ENCODE measurements around the gene PON1.

PON1 gene

DNA sequence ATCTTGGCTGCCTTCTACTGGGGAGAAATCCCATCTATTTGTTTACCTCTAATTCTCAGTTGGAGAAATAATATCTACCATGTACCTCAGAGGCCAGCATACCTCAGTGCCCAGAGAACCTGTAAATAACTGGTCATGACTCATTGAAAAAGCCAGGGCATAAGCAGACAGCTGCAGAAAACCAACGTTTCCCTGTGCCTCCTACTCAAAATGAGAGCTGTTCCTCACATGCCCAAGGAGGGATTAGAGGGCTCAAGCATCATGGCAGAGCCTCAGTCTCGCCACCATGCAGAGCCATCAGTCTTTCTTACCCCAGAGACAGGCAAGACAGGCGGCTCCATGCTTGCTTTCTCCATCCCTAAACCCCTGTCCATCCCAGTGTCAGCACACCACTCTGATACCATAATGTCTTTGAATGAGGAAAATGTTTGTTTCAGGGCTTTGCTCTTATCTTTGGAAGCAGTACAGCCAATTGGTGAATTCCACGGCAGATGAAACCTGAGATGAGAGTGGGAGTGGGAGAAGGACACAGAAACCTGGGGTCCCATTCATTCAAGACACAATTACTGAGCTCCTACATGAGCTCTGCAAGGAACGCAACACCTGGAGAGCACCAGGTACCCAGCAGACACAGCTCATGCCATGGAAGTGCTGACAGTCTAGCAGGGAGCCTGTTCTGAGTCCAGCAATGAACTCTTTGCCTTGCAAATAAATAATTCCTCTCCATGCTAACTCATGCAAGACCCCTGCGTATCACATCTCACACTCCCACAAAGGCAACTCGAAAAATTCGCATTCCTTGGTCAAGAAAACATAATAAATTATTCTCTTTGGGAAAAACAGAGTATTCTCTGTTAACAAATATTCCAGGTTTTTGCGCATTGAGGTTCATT is 21.1 kb downstream of the PON1 start:
- Mint-ChIP-seq H3K4me1 (ENCODE audit: low read depth) (no peaks in the 10 kb centered on the region), H3K27ac (no peak overlapping the region), H3K27me3 (ENCODE audit: low read depth) (peaks cover 8% of the 10 kb centered on the region), H3K9me3 (no peaks in the 10 kb centered on the region), H3K4me3 (no peak overlapping the region), H3K36me3 (ENCODE audit: low read depth) (no peaks in the 10 kb centered on the region)
- DNase-seq (ENCODE audit: low spot score): no peak

DNA sequence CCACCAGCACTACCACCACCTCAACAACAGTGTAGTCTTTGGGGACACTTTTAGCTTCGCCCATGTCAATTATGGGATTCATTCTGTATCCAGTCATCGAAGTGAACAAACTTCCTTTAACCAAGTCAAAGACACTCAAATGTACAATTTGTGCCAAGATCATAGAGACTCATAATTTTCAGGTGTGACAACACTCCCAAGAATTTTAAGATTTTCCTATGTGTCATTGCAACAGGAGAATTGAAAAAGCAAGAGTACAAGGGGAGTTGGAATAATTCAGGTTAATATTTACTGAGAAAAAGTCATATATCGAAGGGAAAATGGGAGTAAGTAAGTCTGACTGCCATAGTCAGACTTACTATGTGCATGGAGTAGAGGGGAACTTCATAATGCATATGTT is 26.2 kb downstream of the PON1 start:
- Mint-ChIP-seq H3K4me1 (ENCODE audit: low read depth) (no peaks in the 10 kb centered on the region), H3K27me3 (ENCODE audit: low read depth) (no peaks in the 10 kb centered on the region), H3K9me3 (no peaks in the 10 kb centered on the region), H3K4me3 (no peak overlapping the region), H3K27ac (no peak overlapping the region), H3K36me3 (ENCODE audit: low read depth) (no peaks in the 10 kb centered on the region)
- no peak for DNase-seq (ENCODE audit: low spot score)

DNA sequence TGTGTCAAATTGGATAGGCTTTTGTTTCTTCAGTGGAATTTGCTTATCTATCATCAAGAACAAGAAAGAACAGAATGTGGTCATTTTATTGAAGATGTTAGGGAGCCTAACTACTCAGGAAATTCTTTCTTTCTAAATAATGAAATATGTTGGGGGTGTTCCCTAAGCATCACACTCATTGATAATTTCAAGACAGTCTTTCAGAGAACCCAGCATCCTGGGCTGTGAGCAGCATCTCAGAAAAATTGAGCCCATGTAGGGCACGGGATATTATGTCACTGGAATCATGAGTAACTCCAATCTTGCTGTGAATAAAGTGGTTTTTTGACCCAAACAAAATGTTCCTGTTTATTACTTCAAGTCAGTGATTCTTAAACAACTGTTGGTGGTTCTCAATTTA is 27.3 kb downstream of the PON1 start:
- H3K4me3 Mint-ChIP-seq: no peak overlapping the region
- no peaks in the 10 kb centered on the region for H3K36me3 Mint-ChIP-seq (ENCODE audit: low read depth)

DNA sequence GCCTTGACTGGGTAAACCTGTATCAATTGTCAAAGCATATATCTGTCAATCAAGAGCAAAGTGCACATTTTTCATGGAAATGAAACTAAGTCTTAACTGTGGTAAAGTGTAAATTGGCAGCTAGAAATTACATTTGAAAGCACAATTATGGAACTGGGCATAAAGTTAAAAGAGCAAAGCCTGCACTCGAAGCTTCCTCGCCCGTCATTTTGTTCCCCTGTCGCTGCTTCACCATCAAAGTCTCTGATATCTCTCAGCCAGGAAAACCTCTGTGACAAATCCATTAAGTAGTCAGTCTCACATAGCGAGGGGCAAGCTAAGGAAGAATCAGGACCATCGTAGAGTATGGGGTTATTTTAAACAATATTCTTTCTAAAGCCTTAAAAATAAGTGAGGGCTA is 27.9 kb downstream of the PON1 start:
- DNase-seq (ENCODE audit: low spot score): no peak
- Mint-ChIP-seq H3K9me3 (no peaks in the 10 kb centered on the region), H3K36me3 (ENCODE audit: low read depth) (no peaks in the 10 kb centered on the region), H3K27me3 (ENCODE audit: low read depth) (no peaks in the 10 kb centered on the region), H3K27ac (no peak overlapping the region), H3K4me1 (ENCODE audit: low read depth) (no peaks in the 10 kb centered on the region), H3K4me3 (no peak overlapping the region)

More for the DNA sequence above, 27.3 kb downstream of the PON1 start:
- no peaks in the 10 kb centered on the region for H3K4me1 Mint-ChIP-seq (ENCODE audit: low read depth)
- no peaks in the 10 kb centered on the region for H3K27me3 Mint-ChIP-seq (ENCODE audit: low read depth)
- H3K27ac Mint-ChIP-seq: no peak overlapping the region
- no peaks in the 10 kb centered on the region for H3K9me3 Mint-ChIP-seq
- no peak for DNase-seq (ENCODE audit: low spot score)

DNA sequence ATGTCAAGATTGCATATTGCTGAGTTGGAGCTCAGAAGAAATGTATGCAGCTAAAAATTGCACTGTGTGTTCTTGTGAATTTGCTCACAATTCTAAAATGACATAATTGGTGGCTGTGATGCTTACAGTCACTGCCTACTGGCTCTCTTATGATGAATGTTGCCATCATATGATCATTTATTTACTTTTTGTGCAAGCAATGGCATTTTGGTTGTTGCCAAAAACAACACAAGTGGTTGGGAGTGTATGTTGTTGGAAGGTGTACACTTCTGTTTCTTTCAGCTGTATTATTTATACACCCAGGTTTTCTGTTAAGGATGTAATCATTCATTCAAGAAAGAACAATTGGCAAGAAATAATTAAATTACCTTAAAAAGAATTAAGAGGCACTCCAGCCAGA is 28.9 kb downstream of the PON1 start:
- no peaks in the 10 kb centered on the region for H3K9me3 Mint-ChIP-seq
- DNase-seq (ENCODE audit: low spot score): no peak
- H3K36me3 Mint-ChIP-seq (ENCODE audit: low read depth): no peaks in the 10 kb centered on the region
- H3K27me3 Mint-ChIP-seq (ENCODE audit: low read depth): no peaks in the 10 kb centered on the region
- H3K4me1 Mint-ChIP-seq (ENCODE audit: low read depth): no peaks in the 10 kb centered on the region
- no peak overlapping the region for H3K4me3 Mint-ChIP-seq
- H3K27ac Mint-ChIP-seq: no peak overlapping the region

DNA sequence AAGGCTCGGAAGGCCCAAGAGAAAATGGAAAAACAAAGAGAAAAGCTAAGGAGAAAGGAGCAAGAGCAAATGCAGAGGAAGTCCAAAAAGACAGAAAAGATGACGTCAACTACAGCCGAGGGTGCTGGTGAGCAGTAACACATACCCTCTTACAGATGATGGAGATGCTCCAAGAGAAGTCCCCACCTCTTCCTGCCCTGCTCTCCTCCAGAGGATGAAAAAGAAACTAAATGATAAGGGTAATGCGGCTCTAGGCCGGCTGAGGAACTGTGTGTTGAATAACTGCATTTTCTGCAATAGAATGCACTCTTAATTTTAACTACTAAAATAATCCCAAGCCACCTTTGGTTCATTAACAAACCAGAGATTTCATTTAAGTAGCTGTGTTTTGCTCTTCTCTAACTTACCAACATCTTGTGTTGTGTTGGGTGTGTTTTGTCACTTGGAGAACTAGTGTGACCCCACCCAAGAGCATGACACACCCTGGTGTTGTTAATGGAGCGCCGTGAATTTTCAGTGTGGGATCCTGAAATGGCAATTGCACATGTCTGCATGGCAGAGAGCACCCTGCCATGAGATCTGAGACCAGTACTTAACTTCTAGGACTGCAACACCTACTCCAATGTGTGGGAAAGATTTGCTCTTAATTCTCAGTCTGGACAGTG is 34.0 kb downstream of the PON1 start:
- H3K27me3 Mint-ChIP-seq (ENCODE audit: low read depth): peaks cover 3% of the 10 kb centered on the region

DNA sequence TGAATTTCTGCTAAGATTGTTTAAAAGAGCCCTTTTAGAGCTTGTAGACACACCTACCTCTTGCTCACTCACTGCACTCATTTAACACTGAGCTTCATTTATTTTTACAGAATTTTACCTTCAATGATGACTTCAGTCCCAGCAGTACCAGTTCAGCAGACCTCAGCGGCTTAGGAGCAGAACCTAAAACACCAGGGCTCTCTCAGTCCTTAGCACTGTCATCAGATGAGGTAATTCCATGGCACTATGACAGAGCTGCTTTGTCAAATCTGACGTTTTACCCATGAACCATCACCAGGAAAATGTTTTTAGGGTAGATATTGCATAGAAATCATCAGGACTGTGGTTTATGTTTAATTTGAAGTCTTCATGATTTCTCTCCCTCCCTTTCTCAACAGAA is 38.2 kb downstream of the PON1 start:
- Mint-ChIP-seq H3K36me3 (ENCODE audit: low read depth) (no peaks in the 10 kb centered on the region), H3K27ac (no peak overlapping the region), H3K4me1 (ENCODE audit: low read depth) (no peaks in the 10 kb centered on the region), H3K27me3 (ENCODE audit: low read depth) (peaks cover 8% of the 10 kb centered on the region), H3K4me3 (no peak overlapping the region), H3K9me3 (no peaks in the 10 kb centered on the region)
- DNase-seq (ENCODE audit: low spot score): no peak

More for the DNA sequence above, 34.0 kb downstream of the PON1 start:
- Mint-ChIP-seq H3K4me1 (ENCODE audit: low read depth) (no peaks in the 10 kb centered on the region), H3K4me3 (no peak overlapping the region), H3K9me3 (no peaks in the 10 kb centered on the region), H3K27ac (no peak overlapping the region), H3K36me3 (ENCODE audit: low read depth) (no peaks in the 10 kb centered on the region)
- no peak for DNase-seq (ENCODE audit: low spot score)

DNA sequence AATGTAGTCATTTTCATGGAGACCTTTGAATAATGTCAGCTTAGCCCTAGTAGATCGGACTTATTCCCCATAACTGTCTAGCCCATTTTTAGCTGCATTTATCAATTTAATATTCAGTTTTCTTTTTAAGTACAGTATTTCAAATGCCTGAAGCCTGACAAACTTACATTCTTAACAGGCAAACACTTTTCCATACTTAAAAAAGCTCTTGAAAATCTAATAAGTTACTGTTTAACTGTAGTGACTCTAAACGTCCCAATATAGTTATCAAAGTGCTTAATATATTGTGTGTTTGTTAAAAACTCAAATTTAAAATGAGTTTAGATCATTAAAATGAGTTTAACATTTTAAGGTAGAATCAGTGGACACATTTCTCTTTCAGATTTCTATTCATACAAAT is 44.9 kb downstream of the PON1 start:
- H3K27me3 Mint-ChIP-seq (ENCODE audit: low read depth): peaks cover 7% of the 10 kb centered on the region
- no peak overlapping the region for H3K4me3 Mint-ChIP-seq
- no peak for DNase-seq (ENCODE audit: low spot score)

DNA sequence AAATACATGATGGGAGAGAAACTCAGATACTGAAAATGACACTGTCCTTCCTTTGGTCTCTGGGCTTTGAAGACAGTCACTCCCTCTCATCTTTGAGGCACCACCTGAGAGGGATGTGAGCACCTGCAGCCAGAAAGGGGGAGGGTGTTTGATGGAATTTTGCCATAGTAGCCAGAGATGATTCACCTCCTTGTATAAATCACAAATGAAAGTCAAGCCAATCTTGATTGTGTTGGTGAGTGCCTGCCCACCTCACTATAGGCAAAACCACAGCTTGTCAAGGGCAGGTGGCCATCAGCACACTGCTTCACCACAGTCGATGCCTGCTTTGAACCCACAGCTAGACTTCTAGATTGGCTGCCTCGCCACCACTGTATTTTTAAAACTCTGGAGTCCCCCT is 48.2 kb downstream of the PON1 start:
- Mint-ChIP-seq H3K9me3 (no peaks in the 10 kb centered on the region), H3K27me3 (ENCODE audit: low read depth) (peaks cover 2% of the 10 kb centered on the region), H3K36me3 (ENCODE audit: low read depth) (no peaks in the 10 kb centered on the region), H3K4me3 (no peak overlapping the region), H3K4me1 (ENCODE audit: low read depth) (no peaks in the 10 kb centered on the region), H3K27ac (no peak overlapping the region)
- no peak for DNase-seq (ENCODE audit: low spot score)

More for the DNA sequence above, 44.9 kb downstream of the PON1 start:
- H3K9me3 Mint-ChIP-seq: no peaks in the 10 kb centered on the region
- H3K4me1 Mint-ChIP-seq (ENCODE audit: low read depth): no peaks in the 10 kb centered on the region
- H3K36me3 Mint-ChIP-seq (ENCODE audit: low read depth): no peaks in the 10 kb centered on the region
- H3K27ac Mint-ChIP-seq: no peak overlapping the region

DNA sequence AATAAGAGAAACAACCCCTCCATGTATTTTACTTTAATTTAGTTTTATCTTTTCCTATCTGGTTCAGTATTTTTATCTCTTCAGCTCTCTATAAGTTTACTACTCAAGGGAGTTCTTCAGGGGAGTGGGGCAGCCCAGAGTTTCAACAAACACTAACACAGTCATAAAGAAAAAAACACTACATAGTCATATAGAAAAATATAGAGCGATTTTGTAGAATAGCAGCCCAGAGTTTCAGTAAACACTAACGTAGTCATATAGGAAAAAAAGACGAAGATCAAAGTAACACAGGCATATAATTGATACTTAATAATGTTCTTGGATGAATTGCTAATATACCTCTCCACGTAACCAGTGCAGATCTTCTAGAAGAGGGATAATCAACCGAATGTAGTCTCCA is 54.7 kb downstream of the PON1 start:
- H3K27ac Mint-ChIP-seq: no peak overlapping the region
- no peaks in the 10 kb centered on the region for H3K27me3 Mint-ChIP-seq (ENCODE audit: low read depth)
- no peak overlapping the region for H3K4me3 Mint-ChIP-seq
- no peaks in the 10 kb centered on the region for H3K36me3 Mint-ChIP-seq (ENCODE audit: low read depth)
- DNase-seq (ENCODE audit: low spot score): no peak
- no peaks in the 10 kb centered on the region for H3K9me3 Mint-ChIP-seq
- H3K4me1 Mint-ChIP-seq (ENCODE audit: low read depth): no peaks in the 10 kb centered on the region

DNA sequence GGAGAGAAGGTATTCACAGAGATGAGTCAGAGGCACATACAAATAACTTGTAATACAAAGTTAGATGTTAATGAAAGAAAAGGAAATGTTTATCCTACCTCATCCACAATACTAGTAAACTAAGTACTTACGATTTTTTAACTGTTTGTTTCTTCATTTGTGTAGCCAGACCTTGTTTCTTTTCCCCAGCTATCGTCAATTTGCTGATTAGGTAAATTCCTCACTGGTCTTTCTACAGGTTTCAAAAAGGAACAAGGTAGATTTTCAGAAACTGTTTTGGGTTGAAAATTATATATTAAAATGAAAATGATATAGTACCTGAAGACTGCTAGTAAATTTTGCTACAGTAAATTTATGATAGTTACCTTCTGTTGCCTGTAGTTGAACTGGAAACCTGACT is 56.6 kb downstream of the PON1 start:
- DNase-seq (ENCODE audit: low spot score): no peak
- no peaks in the 10 kb centered on the region for H3K36me3 Mint-ChIP-seq (ENCODE audit: low read depth)
- no peaks in the 10 kb centered on the region for H3K4me1 Mint-ChIP-seq (ENCODE audit: low read depth)
- H3K4me3 Mint-ChIP-seq: no peak overlapping the region
- no peaks in the 10 kb centered on the region for H3K9me3 Mint-ChIP-seq
- no peaks in the 10 kb centered on the region for H3K27me3 Mint-ChIP-seq (ENCODE audit: low read depth)
- H3K27ac Mint-ChIP-seq: no peak overlapping the region

DNA sequence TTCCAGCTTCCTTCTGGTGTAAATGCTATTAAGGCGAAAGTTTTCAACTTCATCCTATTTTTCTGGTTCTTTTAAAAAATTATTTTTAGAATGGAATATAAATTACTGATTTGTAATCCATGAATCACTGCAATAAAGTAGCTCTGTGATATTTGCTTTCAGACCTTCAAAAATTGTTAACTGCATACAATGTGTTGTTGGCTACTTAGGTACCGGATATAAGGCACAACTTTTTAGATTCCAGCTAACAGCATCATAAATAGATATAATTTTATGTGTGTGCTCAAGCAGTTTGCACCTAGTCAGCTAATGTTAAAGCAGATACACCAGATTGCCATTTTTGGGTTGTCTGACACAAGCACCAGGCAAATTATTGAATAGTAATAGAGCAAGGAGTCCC is 58.7 kb downstream of the PON1 start:
- no peaks in the 10 kb centered on the region for H3K9me3 Mint-ChIP-seq
- H3K27ac Mint-ChIP-seq: no peak overlapping the region
- H3K27me3 Mint-ChIP-seq (ENCODE audit: low read depth): no peaks in the 10 kb centered on the region
- DNase-seq (ENCODE audit: low spot score): no peak
- H3K4me3 Mint-ChIP-seq: no peak overlapping the region
- no peaks in the 10 kb centered on the region for H3K36me3 Mint-ChIP-seq (ENCODE audit: low read depth)
- H3K4me1 Mint-ChIP-seq (ENCODE audit: low read depth): no peaks in the 10 kb centered on the region

DNA sequence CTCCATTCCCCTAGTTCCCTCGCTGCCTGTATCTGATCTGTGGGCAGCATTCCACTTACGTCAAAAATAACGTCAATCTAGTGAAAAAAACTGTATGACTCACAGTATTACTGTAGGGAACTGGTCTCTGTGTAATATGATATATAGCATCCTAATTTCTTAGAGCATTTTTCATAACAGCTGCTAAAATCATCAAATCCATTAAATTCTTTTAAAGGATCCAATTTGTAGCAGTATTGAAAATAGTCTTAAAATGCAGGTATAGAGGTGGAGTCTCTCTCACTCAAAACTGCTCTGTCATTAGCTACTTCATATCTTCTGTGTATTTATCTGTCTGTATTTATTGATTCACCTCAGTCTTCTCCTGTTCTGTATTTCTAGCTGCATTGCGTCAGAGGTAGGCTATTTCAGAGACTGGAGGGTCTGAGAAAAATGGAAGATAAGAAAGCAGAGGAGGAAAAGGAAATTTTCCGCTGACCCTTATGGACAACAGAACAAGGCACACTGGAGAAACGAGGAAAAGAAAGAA is 59.9 kb downstream of the PON1 start:
- Mint-ChIP-seq H3K27me3 (ENCODE audit: low read depth) (no peaks in the 10 kb centered on the region), H3K4me3 (no peak overlapping the region)

DNA sequence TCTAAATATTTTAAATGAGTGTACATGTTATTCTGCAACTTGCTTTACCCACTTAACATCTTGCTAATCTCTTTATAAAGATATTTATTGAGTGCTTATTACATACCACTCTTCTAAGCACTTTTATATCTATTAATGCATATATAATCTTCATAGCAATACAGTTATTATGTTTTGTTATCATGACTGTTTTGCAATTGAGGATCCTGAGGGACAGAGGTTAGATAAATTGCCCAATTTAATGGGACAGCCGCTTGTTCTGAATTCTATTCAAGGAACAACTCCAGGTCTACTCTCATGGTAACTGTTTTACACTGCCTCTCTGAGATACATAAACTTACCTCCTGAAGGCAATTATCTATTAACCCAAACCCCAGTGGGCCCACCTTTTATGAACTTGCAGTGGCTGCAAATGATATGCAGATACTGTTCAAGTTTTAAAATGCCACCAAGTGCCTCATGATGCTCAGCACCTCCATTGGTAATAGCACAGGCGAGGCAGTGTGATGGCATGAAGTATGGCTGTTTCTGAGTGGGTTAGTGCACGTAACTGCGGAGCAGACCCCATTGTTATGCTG is 60.5 kb downstream of the PON1 start:
- Mint-ChIP-seq H3K36me3 (ENCODE audit: low read depth) (no peaks in the 10 kb centered on the region), H3K27me3 (ENCODE audit: low read depth) (no peaks in the 10 kb centered on the region), H3K27ac (no peak overlapping the region), H3K4me1 (ENCODE audit: low read depth) (no peaks in the 10 kb centered on the region), H3K4me3 (no peak overlapping the region), H3K9me3 (no peaks in the 10 kb centered on the region)
- no peak for DNase-seq (ENCODE audit: low spot score)

More for the DNA sequence above, 59.9 kb downstream of the PON1 start:
- no peak for DNase-seq (ENCODE audit: low spot score)
- Mint-ChIP-seq H3K9me3 (no peaks in the 10 kb centered on the region), H3K4me1 (ENCODE audit: low read depth) (no peaks in the 10 kb centered on the region), H3K27ac (no peak overlapping the region), H3K36me3 (ENCODE audit: low read depth) (no peaks in the 10 kb centered on the region)

Measured in T-helper 2 cell treated with Interferon-gamma antibody and Interleukin-4, amounts not matched to agents 5 μg/mL and 100 μg/mL, for 36 hours (primary cell).